ENCODE data around the gene CAMSAP3. TPM values are rescaled to one million over a fixed set of nuclear protein-coding genes. Genes with fewer than 3 reads are reported as not detected.

CAMSAP3 gene
- total and polyA plus RNA-seq, 7 donors = 0.03 to 0.15 (median 0.09) TPM; not detected in 3

GRCh38 chr19:7606289-7606688, 10.6 kb downstream of the CAMSAP3 start:
- Histone ChIP-seq H3K4me3 (no peak overlapping the region), H3K27ac (no peak overlapping the region), H3K4me1 (no peaks in the 10 kb centered on the region), H3K9me3 (no peaks in the 10 kb centered on the region), H3K27me3 (ENCODE audit: insufficient read depth in 3 of 3, low read length in 2 of 3) (peaks cover 0 to 15% (median 2%) of the 10 kb centered on the region in 3 donors), H3K36me3 (ENCODE audit: insufficient read depth in 1 of 2, low read depth in 1 of 2) (no peaks in the 10 kb centered on the region)
- 74 to 80% (median 75%) methylated on average over 15 to 17 of the region's 17 CpGs for WGBS, 3 donors
- TF ChIP-seq CTCF (IDR thresholded peaks at IDR 0.05) = no peak
- no peak for ATAC-seq
- intact Hi-C loops (cut with DNase I) = no loop called here
- DNase-seq = no peak

GRCh38 chr19:7607212-7607873, 11.7 kb downstream of the CAMSAP3 start:
- Histone ChIP-seq H3K27me3 (ENCODE audit: insufficient read depth in 3 of 3, low read length in 2 of 3) (peaks cover 0 to 10% (median 2%) of the 10 kb centered on the region in 3 donors), H3K36me3 (ENCODE audit: insufficient read depth in 1 of 2, low read depth in 1 of 2) (no peaks in the 10 kb centered on the region), H3K27ac (no peak overlapping the region), H3K9me3 (no peaks in the 10 kb centered on the region), H3K4me1 (no peaks in the 10 kb centered on the region), H3K4me3 (no peak overlapping the region)
- no peak for TF ChIP-seq CTCF (IDR thresholded peaks at IDR 0.05)
- WGBS, 3 donors = 76 to 79% (median 77%) methylated on average over 9 to 10 of the region's 10 CpGs
- DNase-seq (no peak), ATAC-seq (no peak)
- intact Hi-C loops (cut with DNase I) = no loop called here

GRCh38 chr19:7607874-7608560, 12.4 kb downstream of the CAMSAP3 start:
- Histone ChIP-seq H3K4me3 (no peak overlapping the region), H3K4me1 (no peaks in the 10 kb centered on the region), H3K36me3 (ENCODE audit: insufficient read depth in 1 of 2, low read depth in 1 of 2) (no peaks in the 10 kb centered on the region), H3K27ac (no peak overlapping the region), H3K27me3 (ENCODE audit: insufficient read depth in 3 of 3, low read length in 2 of 3) (peaks cover 0 to 6% (median 2%) of the 10 kb centered on the region in 3 donors), H3K9me3 (no peaks in the 10 kb centered on the region)
- WGBS, 3 donors = 81 to 83% (median 82%) methylated on average over 23 to 25 of the region's 25 CpGs
- ATAC-seq (no peak), DNase-seq (no peak)
- TF ChIP-seq CTCF (IDR thresholded peaks at IDR 0.05) = no peak
- intact Hi-C loops (cut with DNase I) = no loop called here

GRCh38 chr19:7610491-7611240, 15.0 kb downstream of the CAMSAP3 start:
- TF ChIP-seq CTCF (IDR thresholded peaks at IDR 0.05) = no peak
- 72 to 77% (median 77%) methylated on average over 31 of the region's 31 CpGs for WGBS, 3 donors
- DNase-seq (no peak), ATAC-seq (no peak)
- Histone ChIP-seq H3K27ac (no peak overlapping the region), H3K9me3 (no peaks in the 10 kb centered on the region), H3K4me3 (no peak overlapping the region), H3K4me1 (no peaks in the 10 kb centered on the region), H3K36me3 (ENCODE audit: insufficient read depth in 1 of 2, low read depth in 1 of 2) (no peaks in the 10 kb centered on the region), H3K27me3 (ENCODE audit: insufficient read depth in 3 of 3, low read length in 2 of 3) (peaks cover 0 to 5% (median 2%) of the 10 kb centered on the region in 3 donors)
- intact Hi-C loops (cut with DNase I) = no loop called here

Measured in psoas muscle (tissue), 8 donors.